Activated T-helper 9 cell treated with anti-CD3 and anti-CD28 coated beads, Interleukin-2, amount 50 U/mL, for 16 hours (primary cell): Measurements from ENCODE around the gene BFSP1.
A peak's percentile ranks its signal among the peaks of the same experiment; 100 is the strongest.

Experiments
- DNase-seq: peaks from one replicate; pipeline ENCODE4 v3.0.0-alpha.2; 2020; ENCODE audit warnings: low read depth

BFSP1 gene

GRCh38 chr20:17530716-17531664, at the start of gene BFSP1:
Gene BFSP1 (minus strand): TSS chr20:17531379. CDS start chr20:17531329, 50 bp downstream.
- peak; percentile 26 for DNase-seq

DNA sequence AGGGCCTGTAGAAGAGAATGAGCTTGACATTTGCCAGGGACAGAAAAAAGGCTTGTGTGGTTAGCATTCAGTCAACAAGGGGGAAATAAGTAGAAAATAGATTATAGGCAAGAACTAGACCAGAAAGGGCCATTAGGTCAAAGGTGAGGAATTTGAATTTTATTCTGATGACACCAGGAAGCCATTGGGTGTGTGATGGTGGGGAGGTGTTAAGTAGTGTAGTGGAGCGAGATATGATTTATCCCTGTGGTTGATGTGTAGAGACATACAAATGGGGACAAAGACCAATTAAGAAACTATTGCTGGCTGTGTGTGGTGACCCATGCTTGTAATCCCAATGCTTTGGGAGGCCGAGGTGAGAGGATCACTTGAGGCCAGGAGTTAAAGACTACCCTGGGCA, 49.7 kb upstream of the BFSP1 start:
- no peak for DNase-seq

GRCh38 chr20:17579369-17580039, 48.3 kb upstream of the BFSP1 start:
- DNase-seq, result no peak

GRCh38 chr20:17576215-17576614, 45.0 kb upstream of the BFSP1 start:
- no peak for DNase-seq

GRCh38 chr20:17573463-17573862, 42.3 kb upstream of the BFSP1 start:
- DNase-seq, result no peak

DNA sequence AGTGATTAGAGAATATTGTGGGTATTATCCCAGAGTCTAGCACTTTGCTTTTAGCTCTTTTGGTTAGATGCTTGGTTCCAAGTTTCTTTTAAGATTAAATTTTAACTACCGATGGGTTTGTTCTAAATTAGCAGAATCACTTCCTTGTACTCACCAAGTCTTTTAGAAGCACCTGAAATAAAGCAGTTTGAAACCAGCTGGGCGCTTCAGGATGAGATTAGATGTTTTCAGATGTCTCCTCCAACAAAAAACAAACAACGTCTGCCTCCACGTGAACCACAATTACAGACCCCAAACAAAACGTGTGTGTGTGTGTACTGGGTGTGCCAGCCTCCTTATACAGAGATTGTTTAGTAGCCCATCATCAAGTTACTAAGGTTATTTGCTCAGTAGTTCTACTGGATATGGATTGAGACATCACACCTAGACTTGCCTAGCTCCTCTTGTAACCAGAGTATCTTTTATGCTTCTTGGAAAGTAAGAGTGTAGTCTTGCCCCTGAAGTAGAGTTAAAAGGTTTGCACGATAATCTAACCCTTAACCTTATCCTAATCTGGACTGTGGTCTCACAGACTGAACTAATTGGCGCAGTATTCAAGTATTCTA, 41.0 kb upstream of the BFSP1 start:
- no peak for DNase-seq

- no peak for DNase-seq
These were observed 40.0 kb upstream of the BFSP1 start for GRCh38 chr20:17571153-17571527.

- peak; percentile 9 for DNase-seq
These were observed 39.4 kb upstream of the BFSP1 start for GRCh38 chr20:17570347-17571152.

- DNase-seq, result peak; percentile 80
These were observed 38.6 kb upstream of the BFSP1 start, which contains the start of gene DSTN for GRCh38 chr20:17569616-17570346. Gene DSTN (plus strand): TSS chr20:17570075. CDS start chr20:17570209, 134 bp downstream.

- DNase-seq, result no peak
These were observed 37.9 kb upstream of the BFSP1 start for GRCh38 chr20:17568972-17569521.

DNA sequence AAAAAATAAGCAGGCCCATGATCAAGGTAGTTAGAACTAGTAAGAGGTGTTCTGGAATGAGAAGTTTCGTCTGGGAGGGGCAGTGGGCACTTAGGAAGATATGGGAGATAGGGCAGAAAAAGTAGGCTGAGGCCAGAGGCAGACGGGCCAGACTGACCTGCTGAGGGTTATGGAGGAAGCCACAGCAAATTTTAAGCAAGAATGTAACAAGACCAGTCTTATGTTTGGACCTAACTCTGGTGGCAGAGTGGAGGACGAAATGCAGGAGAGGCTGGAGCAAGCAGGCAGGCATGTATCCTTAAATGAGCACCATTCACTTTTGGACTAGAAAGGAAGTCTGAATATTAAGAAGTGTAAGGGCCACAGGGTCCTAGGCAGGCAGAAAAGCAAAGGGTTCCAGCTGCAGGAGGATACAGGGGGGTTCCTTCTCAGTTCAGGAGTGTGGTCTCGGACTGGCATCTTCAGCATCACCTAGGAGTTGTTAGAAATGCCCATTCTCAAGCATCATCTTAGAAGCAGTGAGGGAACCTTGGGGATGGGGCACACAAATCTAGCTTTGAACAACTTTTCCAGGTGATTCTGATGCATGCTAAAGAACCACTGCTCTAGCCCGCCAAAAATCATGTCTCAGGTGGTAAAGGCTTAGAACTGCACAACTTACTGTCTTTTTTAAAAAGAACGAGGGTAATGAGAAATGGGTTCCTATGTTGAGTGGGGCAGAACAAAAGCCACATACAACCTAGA, 37.0 kb upstream of the BFSP1 start:
- DNase-seq, result no peak

- DNase-seq, result no peak
These were observed 35.2 kb upstream of the BFSP1 start for GRCh38 chr20:17566345-17566744.

GRCh38 chr20:17565169-17565845, 34.1 kb upstream of the BFSP1 start:
- DNase-seq, result no peak

DNA sequence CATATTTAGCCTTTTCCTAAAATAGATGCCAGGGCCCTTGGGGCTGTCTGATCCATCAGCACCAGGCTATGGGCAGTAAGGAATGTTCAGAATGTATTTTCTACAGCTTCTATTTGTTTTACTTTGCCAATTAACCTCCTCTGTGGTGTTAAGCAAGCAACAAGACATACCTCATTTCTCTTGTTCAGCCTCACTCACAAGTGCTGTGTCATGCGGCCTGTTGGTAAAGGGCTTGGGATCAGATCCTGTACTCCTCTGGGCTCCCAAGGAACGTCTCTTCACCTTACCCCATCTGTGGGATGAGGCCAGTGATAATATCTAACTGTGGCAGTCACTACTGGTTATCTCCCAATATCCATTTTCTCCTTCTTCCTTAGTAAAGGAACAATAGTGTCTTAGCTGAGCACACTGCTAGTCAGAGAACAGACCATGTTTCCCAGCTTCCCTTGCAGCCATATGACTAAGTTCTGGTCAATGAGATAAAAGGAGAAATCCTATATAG, 31.7 kb upstream of the BFSP1 start:
- DNase-seq, result no peak

GRCh38 chr20:17560344-17561074, 29.3 kb upstream of the BFSP1 start:
- no peak for DNase-seq

DNA sequence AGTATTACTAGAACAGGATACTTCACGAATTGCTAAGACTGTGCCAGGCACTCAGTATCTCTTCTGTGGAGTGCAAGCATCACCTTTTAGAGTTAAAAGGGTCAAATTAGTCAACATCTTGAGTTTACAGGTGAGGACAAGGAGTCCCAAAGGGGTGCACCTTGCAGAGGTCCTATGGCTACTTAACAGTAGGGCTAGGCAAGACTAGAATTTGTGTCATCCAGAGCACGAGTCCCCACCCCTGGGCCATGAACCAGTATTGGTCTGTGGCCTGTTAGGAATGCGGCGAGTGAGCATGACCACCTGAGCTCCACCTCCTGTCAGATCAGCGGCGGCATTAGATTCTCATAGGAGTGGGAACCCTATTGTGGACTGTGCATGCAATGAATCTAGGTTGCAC, 28.2 kb upstream of the BFSP1 start:
- no peak for DNase-seq

DNA sequence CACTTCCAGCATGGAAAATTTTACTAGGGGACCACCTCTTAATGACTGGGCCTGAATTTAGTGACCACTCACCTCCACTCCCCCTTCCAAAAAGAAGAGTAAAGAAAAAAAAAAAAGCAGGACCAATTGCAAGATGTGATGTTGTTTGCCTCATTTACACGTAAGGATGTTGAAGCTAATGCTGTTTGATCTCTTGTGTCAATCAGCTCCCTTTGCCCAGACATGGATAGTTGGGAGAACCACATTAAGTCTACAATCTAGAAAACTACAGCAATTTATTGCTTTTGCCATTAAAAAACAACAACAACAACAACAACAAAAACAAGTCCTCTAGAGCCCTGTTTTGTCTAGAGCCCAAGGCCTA, 27.7 kb upstream of the BFSP1 start:
- DNase-seq, result no peak

DNA sequence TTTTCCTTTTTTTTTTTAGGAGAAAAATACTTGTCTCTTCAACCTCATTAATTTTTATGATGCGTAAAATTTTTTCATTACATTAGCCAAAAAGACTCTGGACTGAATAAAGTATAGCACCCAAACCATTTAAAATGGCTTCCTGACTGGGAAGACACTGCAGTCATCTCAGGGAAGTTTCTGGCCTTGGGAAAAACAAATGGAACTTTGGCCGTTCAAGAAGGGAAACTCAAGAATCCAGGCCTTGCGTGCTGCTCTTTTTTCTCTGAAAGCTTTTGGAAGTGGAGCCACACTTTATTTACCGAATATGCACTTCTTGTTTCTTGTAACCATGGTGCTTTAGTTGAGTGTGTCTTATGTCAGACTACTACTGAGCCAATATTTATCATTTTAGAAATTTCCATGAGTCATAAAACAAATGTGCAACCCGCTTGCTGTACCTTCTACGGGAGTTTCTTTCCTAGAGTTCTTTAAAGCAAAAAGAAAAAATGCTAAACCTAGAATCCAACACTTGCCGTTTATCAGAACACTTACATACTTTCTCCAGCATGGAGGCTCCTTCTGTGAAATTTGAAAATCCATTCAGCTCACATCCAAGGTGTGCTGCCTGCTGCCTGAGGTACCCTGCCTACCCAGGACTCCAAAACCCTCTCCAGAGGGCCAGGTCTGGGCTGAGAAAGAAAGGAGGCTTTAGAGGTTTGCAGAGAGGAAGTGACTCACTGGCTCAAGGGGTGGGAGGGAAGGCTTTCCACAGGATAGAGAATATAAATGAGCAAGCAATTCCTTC, 27.2 kb upstream of the BFSP1 start:
- peak; percentile 5 for DNase-seq
